GM18519 (cell line): ENCODE measurements around the gene LIN54.
A peak's percentile ranks its signal among the peaks of the same experiment; 100 is the strongest.

Source experiments
- ATAC-seq: cut with Tn5 transposase; IDR thresholded peaks from one replicate; pipeline ENCODE4 v1.9.1; 2021; ENCODE audit warnings: mild to moderate bottlenecking, moderate library complexity; ENCODE audit not compliant: unreplicated experiment, low FRiP score

LIN54 gene

DNA sequence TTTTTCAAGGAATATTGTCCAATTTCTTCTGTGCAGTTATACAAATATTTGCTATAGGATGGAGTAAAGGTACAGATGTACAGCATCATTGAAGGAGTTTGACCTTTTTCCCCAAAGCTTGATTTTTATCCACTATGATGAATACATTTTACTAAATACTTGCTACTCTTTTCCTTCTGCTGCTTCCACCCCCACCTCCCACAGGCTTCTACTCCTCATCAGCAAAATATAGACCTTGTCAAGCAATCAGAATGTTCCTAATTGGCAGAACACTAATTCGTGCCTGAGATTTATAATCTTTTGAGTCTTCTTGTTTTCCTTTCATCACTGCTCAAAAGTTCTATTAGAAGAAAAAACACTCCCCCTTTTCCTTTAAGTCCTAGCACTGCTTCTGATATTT is 113.9 kb downstream of the LIN54 start:
- no peak for ATAC-seq

- no peak for ATAC-seq
These were observed 116.7 kb downstream of the LIN54 start for GRCh38 chr4:82893942-82894341.

DNA sequence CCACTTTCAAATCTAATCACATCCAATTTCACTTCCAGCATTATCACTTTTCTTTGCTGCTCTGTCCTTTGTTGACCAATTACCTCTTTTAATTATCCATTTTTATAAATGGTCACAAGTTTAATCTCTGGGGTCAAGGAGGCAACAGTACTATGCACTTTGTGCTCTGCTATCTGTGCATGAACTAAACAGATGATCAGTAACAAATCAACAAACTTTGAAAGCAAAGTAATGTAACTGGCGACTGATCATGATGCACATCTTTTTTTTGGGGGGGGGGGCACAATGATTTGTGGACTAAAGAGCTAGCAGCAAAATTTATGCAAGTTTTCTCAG is 118.2 kb downstream of the LIN54 start:
- no peak for ATAC-seq

DNA sequence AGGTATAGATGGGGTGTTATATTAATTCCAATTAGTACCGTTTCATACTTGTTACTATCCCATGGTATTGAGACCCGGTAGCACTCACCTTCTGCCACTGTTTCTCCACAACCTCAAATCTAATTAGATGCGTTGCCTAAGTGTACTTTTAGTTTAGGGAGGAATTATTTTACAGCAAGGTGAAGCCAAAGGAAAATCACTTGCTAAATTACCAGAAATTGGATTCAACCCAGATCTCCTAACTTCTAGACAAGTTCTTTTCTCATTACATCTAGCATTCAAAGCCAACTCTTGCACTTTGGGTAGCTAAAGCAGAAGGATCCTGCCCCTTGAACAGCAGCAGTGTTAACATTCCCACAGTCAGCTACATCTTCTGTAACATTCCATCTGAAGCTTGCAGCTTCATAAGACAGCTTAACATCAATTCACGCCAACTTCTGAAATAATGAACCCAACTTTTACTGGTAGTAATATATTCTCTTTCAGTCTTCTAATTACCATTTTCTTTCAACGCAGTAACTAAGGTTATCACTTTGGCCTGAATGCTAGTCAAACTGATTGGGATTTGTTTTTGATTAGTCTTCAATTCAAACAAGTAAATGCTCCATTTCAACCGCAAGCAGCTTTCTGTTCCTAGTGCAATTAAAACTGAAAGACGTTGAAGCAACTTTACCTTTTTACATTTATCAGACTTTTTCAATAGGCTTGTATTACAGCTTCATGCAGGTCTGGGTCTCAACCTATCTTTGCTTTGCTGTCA is 118.7 kb downstream of the LIN54 start:
- ATAC-seq = no peak

- peak; percentile 80 for ATAC-seq
These were observed 119.5 kb downstream of the LIN54 start, which contains the start of gene SEC31A for GRCh38 chr4:82890901-82891706. TSS of gene SEC31A (minus strand) at chr4:82891153. CDS start at chr4:82881936, 9,217 bp downstream.

- ATAC-seq = peak; percentile 29
These were observed 120.1 kb downstream of the LIN54 start for GRCh38 chr4:82890528-82890900.

GRCh38 chr4:82889287-82889686 is 121.3 kb downstream of the LIN54 start:
- no peak for ATAC-seq

- no peak for ATAC-seq
These were observed 124.3 kb downstream of the LIN54 start for GRCh38 chr4:82886147-82886942.

DNA sequence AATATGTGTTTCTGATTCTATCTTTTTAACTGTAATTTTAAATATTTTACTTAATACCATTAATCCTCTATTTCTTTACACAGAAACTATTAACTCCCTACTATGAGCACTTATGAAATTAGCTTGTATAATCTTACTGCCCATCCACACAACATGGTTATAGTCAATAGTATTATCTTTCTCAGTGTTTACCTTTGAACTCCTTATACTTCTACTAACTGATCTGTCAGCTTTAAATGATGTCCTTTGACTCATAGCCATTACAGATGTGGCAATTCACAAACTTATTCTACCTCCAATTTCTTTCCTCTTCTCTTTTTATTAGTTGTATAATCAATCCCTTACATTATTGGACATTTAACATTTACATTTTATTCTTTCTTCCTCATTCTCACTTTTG is 125.2 kb downstream of the LIN54 start:
- ATAC-seq = no peak
